Activated CD4-positive, CD25-positive, alpha-beta regulatory T cell treated with anti-CD3 and anti-CD28 coated beads, Interleukin-2, amount 50 U/mL, for 24 hours (primary cell): ENCODE measurements around the gene FALEC.
"Not testable (repeated sequence)": the region's sequence is repeated elsewhere in the genome, so short reads cannot be mapped to it uniquely, and the experiment has no call there.

Experiments
- ATAC-seq, 2 donors: fragments of 150-1000 bp; cut with Tn5 transposase; one replicate each; pipeline ENCODE4 v1.10.0; 2021; ENCODE audit warnings: mild to moderate bottlenecking in 1 of 2, moderate library complexity in 1 of 2

FALEC gene

DNA sequence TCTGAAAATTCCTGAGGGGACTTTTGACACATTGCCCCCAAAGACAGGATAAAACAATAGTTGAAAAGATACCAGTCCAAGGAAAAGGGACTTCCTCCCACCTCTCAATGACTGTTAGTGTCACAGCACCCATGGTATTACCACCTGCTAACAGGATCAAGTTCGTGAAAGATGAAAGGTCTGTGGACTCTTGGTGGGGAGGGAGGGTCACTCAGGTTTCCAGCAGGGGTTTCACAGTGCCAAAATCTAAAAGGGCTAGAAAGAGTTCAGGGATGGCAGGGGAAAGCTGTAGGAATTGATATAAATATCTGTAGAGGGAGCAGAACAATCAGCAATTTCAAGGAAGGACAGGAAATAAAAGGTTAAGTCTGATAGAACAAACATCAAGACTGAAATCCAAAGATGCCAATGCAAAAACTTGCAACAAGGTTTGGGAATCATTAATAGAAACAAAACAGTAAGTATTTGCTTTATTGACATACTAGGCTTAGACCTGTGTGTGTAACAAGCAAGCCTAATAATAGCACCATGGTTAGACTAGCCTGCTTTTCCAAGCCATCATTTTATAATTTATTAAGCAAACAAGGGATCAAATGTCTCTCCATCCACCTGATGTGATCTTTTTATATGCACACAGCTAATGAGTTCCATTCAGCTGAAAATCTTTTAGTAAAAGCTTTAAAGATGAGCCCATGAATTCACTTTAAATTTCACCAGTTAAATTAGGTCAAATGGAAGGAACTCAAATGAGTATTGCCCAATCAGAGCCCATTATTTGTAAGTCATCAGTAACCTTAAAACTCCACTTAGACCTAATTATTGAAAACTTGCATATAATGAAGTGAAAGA lies 60.2 kb downstream of the FALEC start:
- ATAC-seq, result no peak

DNA sequence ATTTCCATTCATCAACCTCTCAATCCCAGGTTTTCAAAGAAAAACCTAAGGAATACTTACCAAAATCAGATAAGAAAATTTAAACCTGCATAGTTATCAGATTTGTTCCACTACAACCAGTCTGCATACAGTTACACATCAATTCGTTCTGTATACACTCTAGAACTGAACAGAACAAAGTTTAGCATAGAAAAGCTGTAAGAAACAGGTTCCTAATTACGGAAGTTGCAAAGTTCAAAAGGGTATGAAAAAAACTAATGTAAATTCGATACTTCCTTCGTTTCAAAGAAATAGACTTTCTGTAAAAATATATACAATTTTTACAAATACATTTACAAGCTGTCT lies 60.8 kb downstream of the FALEC start:
- ATAC-seq, result no peak

DNA sequence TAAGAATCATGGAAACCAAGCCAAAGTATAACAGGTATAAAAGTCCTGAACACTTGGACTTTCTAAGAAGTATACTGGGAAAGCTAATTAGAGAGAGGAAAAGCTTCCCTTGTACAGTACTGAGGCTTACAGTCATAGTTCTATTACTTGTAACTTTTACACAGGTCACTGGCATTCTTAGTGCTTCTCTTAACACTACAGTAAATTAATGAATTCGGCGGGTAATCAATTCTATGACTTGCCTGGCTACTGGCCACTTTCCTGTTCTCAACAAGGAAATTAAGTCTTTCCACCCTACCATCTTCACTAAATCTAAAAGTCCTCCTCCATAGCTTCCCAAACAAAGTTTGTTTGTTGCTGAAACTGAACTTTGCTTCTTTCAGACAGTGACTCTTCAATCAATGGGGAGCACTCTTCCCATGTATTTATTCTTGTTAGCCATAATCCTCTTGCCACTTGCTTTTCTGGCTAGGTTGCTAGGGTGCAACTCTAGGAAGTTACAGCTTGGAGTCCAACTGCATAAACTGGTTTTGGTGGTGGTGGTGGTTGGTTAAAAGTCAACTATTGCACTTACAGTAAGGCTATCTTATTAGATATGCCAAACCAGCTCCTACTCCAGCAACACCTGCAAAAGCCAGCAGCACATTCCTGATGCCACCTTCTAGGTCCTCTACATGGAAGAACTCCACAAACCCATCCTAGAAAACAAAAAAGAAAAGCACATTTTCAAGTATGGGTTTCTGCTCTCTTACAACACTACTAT lies 61.4 kb downstream of the FALEC start:
- ATAC-seq, result no peak

DNA sequence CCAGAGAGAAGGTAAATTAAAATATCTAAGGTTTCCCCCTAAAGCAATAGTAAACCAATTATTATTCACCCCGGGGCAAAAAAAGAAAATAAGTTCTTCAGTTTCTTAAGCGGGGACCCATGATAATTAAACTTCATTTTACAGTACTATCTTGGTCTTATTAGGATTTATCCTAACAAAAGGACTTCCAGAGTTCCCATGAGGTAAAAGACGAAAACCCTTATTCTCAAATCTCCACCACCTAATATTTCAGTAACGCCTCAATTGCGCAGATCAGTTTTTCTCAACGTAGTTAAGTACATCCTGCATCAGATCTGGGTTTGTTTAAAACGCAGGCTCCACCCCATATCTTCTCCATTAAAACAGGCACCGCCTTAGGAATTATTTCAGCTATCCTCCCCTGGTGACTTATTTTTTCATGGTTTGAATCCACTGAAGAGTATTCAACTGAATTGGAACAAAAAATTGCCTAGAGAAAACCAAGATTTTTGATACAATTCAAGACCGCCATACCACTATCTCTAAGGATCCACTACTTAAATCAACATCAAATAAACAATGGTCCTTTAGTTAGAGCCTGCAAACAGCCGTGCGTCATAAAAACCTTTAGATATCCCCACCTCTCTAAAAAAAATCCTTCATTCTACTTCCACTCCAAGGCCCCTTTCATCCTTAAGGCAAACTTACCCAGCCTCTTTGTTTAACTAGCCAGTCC lies 62.2 kb downstream of the FALEC start:
- ATAC-seq, result no peak

DNA sequence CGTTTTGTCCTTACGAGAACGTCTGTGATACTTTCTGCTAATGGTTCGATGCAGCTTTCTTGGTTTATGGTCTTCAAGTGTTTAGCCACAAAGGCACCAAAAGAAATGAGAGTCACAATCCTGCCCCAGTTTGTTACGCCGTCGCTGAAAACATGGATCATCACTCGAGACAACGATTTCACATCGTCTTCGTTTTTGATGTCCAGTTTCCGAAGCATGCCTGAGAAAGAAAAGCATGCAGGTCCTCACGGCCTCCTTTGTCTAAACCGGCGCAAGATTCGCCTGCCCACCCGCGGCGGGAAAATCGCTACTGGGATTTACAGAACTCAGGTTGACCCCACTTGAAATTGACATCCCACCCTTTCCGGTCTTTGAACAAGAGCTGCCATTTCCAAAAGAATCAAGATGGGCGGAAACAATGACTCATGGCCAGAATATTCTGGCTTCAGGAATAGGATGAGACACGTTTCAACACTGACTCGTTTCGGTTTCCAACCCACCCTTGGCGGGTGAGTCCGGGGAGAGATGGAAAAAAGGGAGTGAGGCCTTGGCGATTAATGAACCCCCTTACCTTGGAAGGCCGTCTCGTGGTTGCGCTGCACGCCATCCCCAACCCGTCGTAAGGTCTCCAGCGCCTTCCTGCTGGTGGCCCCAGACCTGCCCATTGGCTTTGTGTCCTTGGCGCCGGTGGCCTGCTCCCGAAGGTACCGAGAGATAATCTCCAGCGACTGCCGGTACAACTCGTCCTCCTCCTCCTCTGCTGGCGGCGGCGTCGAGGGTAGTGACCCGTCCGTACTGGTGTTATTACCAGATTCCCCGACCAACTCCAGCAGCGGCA lies 62.9 kb downstream of the FALEC start:
- ATAC-seq, result peak in 1 of 2 donors; percentile 0

DNA sequence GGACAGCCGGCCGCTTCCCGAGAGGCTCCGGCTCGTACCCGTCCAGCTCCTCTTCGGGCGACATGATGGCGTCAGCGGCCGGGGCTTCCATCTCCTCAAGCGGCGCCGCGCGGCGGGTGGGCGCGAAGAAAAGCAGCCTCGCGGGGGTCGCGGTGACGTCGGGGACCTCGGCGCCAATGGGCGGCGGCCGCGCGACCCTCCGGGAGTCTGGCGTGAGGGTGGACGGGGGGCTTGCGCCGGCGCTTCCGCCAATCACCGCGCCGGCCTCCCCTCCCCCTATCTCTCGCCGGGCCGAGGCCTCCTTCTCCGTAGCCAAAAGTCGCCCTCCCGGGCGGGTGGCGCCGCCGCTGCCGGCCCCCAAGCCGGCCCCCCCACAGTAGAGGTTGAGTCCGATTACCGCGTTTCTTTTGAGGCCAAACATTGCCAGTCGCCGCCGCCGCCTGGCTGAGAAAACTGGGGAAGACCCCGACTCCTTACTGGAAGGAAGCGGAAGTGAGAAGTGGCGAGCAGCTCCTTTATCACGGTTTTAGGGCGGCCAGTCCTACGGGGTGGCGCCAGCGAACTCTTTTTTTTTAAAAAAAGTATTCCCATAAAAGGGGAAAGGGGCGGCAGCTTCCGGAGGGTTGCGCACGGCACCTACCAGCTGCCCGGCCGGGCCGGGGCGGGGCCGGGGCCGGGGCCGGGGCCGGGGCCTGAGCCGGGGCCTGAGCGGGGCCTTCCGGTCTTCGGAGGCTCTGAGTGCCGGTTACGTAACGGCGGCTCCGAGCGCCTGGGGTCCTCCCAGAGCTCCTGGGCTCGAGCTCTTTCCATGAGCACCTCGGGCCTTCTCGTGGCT lies 63.8 kb downstream of the FALEC start, which contains the start of gene MCL1:
Gene MCL1, minus strand, starts transcription at position 501 of the 835 bp plus-strand sequence. Its CDS starts 80 bp downstream, at position 421.
- ATAC-seq, result peak; percentile 86 to 92

DNA sequence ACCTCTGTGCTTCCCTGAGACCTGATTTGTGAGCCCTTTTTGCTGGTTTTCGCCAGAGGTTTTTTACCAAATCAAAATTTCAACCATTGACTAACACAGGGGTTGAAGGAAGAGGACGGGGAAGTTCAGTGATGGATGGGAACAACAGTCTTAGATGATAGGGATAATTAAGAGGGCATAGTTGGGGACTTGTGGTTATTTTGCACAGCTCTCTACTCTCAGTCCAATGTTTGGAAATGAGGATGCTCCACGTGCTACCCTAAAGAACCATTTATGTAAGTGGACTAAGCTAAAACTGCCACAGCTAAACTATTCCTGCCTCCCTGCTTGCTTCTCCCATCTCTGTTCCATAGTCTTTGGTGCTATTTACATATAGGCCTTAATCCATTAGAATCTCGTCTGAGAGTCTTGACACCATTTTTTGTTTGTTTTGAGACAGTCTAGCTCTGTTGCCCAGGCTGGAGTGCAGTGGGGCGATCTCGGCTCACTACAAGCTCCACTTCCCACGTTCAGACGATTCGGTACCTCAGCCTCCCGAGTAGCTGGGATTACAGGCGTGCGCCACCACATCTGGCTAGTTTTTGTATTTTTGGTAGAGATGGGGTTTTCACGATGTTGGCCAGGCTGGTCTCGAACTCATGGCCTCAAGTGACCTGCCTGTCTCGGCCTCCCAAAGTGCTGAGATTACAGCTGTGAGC lies 64.5 kb downstream of the FALEC start:
- no peak for ATAC-seq

DNA sequence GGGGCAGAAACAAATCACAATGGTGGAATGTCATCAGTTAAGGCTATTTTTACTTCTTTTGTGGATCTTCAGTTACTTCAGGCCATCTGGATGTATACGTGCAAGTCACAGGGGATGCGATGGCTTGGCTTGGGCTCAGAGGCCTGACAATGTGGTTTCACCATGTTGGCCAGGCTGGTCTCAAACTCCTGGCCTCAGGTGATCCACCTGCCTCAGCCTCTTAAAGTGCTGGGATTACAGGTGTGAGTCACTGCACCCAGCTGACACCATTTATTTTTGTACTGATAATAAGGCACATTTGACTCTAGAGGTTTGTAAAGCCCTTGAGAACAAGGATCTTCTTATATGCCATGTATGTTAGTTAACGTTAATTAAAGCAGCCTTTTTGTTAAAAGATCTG lies 65.4 kb downstream of the FALEC start:
- ATAC-seq, result not testable (repeated sequence)

DNA sequence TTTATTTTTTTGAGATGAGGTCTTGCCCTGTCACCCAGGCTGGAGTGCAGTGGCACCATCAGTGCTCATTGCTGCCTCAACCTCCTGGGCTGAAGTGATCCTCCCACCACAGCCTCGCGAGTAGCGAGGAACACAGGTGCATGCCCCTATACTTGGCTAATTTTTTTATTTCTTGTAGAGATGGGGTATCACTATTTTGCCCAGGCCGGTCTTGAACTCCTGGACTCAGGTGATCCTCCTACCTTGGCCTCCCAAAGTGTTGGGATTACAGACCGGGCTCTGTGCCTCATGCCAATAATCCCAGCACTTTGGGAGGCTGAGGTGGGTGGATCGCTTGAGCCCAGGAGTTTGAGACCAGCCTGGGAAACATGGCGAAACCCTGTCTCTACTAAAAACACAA lies 65.9 kb downstream of the FALEC start:
- not testable (repeated sequence) for ATAC-seq

DNA sequence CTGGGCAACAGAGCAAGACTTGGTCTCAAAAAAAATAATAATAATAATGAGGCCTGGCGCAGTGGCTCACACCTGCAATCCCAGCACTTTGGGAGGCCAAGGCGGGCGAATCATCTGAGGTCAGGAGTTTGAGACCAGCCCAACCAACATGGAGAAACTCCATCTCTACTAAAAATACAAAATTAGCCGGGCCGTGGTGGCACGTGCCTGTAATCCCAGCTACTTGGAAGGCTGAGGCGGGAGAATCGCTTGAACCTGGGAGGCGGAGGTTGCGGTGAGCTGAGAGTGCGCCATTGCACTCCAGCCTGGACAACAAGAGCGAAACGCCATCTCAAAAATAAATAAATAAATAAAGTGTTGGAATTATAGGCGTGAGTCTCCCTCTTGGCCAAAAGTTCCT lies 66.4 kb downstream of the FALEC start:
- ATAC-seq, result not testable (repeated sequence)

DNA sequence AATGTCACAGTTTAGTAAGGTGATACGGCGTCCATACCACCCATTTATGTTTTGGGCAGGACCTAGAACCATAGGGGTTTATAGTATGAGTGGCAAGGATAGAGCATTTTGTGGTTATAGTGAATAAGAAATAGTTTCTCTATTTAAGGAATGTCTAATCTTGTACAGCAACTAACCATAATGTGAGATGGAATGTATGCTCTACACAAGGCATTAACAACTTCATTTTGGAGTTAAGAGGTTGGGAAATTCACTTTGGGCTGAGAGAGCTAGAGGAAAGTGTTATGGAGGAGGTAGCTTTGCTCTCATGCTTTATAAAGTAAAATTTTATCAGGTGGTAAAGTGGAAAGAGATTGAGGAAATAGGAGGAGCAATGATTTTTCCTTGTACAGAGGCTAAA lies 66.8 kb downstream of the FALEC start:
- no peak for ATAC-seq
